Trophoblast cell (in vitro differentiated cells and primary cell): ENCODE results near the gene WDR38. TPM values are rescaled to one million over a fixed set of nuclear protein-coding genes. Genes with fewer than 3 reads are reported as not detected.
A peak's percentile ranks its signal among the peaks of the same experiment; 100 is the strongest.

ENCODE experiments used
- DNase-seq, 2 donors: peaks; one replicate each; pipeline ENCODE4 v3.0.0-alpha.2; 2016
- H2AFZ ChIP-seq: 2 replicates; pipeline ENCODE4 v1.6.1; 2013; ENCODE audit warnings: low read length, moderate library complexity, mild to moderate bottlenecking; ENCODE audit not compliant: insufficient read depth, poor library complexity
- H2AK5ac ChIP-seq: 2 replicates; pipeline ENCODE4 v1.6.1; 2013; ENCODE audit warnings: mild to moderate bottlenecking, low read length
- H2BK120ac ChIP-seq: 2 replicates; pipeline ENCODE4 v1.6.1; 2013; ENCODE audit warnings: low read length, mild to moderate bottlenecking, moderate library complexity; ENCODE audit not compliant: insufficient read depth, poor library complexity
- H2BK12ac ChIP-seq: 2 replicates; pipeline ENCODE4 v1.6.1; 2013; ENCODE audit warnings: mild to moderate bottlenecking, low read length, moderate library complexity
- H2BK5ac ChIP-seq: 2 replicates; pipeline ENCODE4 v1.6.1; 2013; ENCODE audit warnings: low read length, low read depth, moderate library complexity, mild to moderate bottlenecking; ENCODE audit not compliant: poor library complexity
- H3K14ac ChIP-seq: 2 replicates; pipeline ENCODE4 v1.6.1; 2013; ENCODE audit warnings: mild to moderate bottlenecking, low read length
- H3K18ac ChIP-seq: 2 replicates; pipeline ENCODE4 v1.6.1; 2013; ENCODE audit warnings: mild to moderate bottlenecking, low read length
- H3K23ac ChIP-seq: 2 replicates; pipeline ENCODE4 v1.6.1; 2013; ENCODE audit warnings: low read length
- H3K27ac ChIP-seq: 2 replicates; pipeline ENCODE4 v1.5.1; 2013; ENCODE audit warnings: low read depth, mild to moderate bottlenecking, inconsistent platforms, low read length, moderate library complexity
- H3K27me3 ChIP-seq: 2 replicates; pipeline ENCODE4 v1.6.1; 2013; ENCODE audit warnings: inconsistent platforms, mild to moderate bottlenecking, low read length, moderate library complexity; ENCODE audit not compliant: insufficient read depth
- H3K36me3 ChIP-seq, 2 experiments: 1 replicate in 1 of 2; 2 replicates in 1 of 2; pipeline ENCODE4 v1.6.1; 2013; ENCODE audit warnings: low read length in 2 of 2, mild to moderate bottlenecking in 2 of 2, moderate library complexity in 1 of 2; ENCODE audit not compliant: insufficient read depth in 2 of 2, control insufficient read depth in 1 of 2
- H3K4ac ChIP-seq: 2 replicates; pipeline ENCODE4 v1.6.1; 2013; ENCODE audit warnings: low read depth, mild to moderate bottlenecking, low read length, moderate library complexity
- H3K4me1 ChIP-seq, 2 experiments: 1 replicate in 1 of 2; 2 replicates in 1 of 2; pipeline ENCODE4 v1.6.1; 2013; ENCODE audit warnings: low read length in 2 of 2, mild to moderate bottlenecking in 2 of 2, moderate library complexity in 1 of 2; ENCODE audit not compliant: insufficient read depth in 2 of 2, control insufficient read depth in 1 of 2
- H3K4me2 ChIP-seq: 2 replicates; pipeline ENCODE4 v1.6.1; 2013; ENCODE audit warnings: inconsistent platforms, mild to moderate bottlenecking, low read length, moderate library complexity
- H3K4me3 ChIP-seq: 2 replicates; pipeline ENCODE4 v1.5.1; 2013; ENCODE audit warnings: mild to moderate bottlenecking, low read depth, low read length, inconsistent platforms
- H3K79me1 ChIP-seq: one replicate; pipeline ENCODE4 v1.6.1; 2013; ENCODE audit warnings: low read length
- H3K79me2 ChIP-seq: 2 replicates; pipeline ENCODE4 v1.6.1; 2013; ENCODE audit warnings: low read length, mild to moderate bottlenecking; ENCODE audit not compliant: control insufficient read depth, insufficient read depth, poor library complexity
- H3K9ac ChIP-seq: 2 replicates; pipeline ENCODE4 v1.6.1; 2013; ENCODE audit warnings: mild to moderate bottlenecking, low read length
- H3K9me3 ChIP-seq: 2 replicates; pipeline ENCODE4 v1.6.1; 2013; ENCODE audit warnings: low read depth, mild to moderate bottlenecking, control low read depth, inconsistent platforms, low read length; ENCODE audit not compliant: insufficient read depth
- H4K12ac ChIP-seq: 2 replicates; pipeline ENCODE4 v1.6.1; 2013; ENCODE audit warnings: low read depth, mild to moderate bottlenecking, low read length, moderate library complexity
- H4K8ac ChIP-seq: 2 replicates; pipeline ENCODE4 v1.6.1; 2013; ENCODE audit warnings: low read depth, mild to moderate bottlenecking, low read length, moderate library complexity
- H4K91ac ChIP-seq: one replicate; pipeline ENCODE4 v1.6.1; 2013; ENCODE audit warnings: low read depth, mild to moderate bottlenecking, low read length, moderate library complexity
- WGBS: extraction: QIAGEN DNeasy Blood & Tissue Kit; methylation state at CpG from one replicate; pipeline ENCODE4 v1.1.7; 2013; ENCODE audit warnings: missing lambda C conversion rate; ENCODE audit not compliant: insufficient read length, insufficient coverage; ENCODE audit errors: extremely low coverage; 5-methylcytosine and 5-hydroxymethylcytosine counted together
- polyA plus RNA-seq: library from polyadenylated mRNA; stranded (reverse); fragments of 200-250 nt; gene quantifications from 2 replicates; pipeline ENCODE4 v1.2.3, GENCODE V29; 2013

WDR38 gene
- polyA plus RNA-seq, result 0.05 and 0.06 TPM in 2 replicates

- no peaks in the 10 kb centered on the region for H3K9me3 ChIP-seq
- peak within 1 kb of the TSS; percentile 91 for H2AFZ ChIP-seq
- H3K27me3 ChIP-seq, result no peaks in the 10 kb centered on the region
- peaks cover 9% of the 10 kb centered on the region for H3K79me2 ChIP-seq
- peak within 1 kb of the TSS; percentile 57 for H3K4me3 ChIP-seq
- H2AK5ac ChIP-seq, result peak within 1 kb of the TSS; percentile 97
- no CpG with 5 or more reads among the region's 51 CpGs for WGBS
- peak within 1 kb of the TSS; percentile 96 for H2BK120ac ChIP-seq
- DNase-seq, result peak; percentile 74 to 86
- no peak within 1 kb of the TSS for H3K23ac ChIP-seq
- peak within 1 kb of the TSS; percentile 46 for H4K12ac ChIP-seq
- H3K4me2 ChIP-seq, result peak within 1 kb of the TSS; percentile 95
- peak within 1 kb of the TSS; percentile 77 for H4K8ac ChIP-seq
- no peak within 1 kb of the TSS for H3K9ac ChIP-seq
- H3K36me3 ChIP-seq, result peaks cover 16 to 19% of the 10 kb centered on the region in 2 experiments
- peak within 1 kb of the TSS; percentile 57 for H3K4ac ChIP-seq
- H3K27ac ChIP-seq, result peak within 1 kb of the TSS; percentile 1
- peaks cover 18 to 19% of the 10 kb centered on the region in 2 experiments for H3K4me1 ChIP-seq
- H3K18ac ChIP-seq, result peak within 1 kb of the TSS; percentile 89
- H3K79me1 ChIP-seq, result peaks cover 26% of the 10 kb centered on the region
- H2BK5ac ChIP-seq, result peak within 1 kb of the TSS; percentile 60
- peak within 1 kb of the TSS; percentile 98 for H4K91ac ChIP-seq
- H3K14ac ChIP-seq, result peak within 1 kb of the TSS; percentile 92
- H2BK12ac ChIP-seq, result peak within 1 kb of the TSS; percentile 81
These were observed at the start of gene WDR38 for GRCh38 chr9:124852829-124853531. Gene WDR38, plus strand, starts transcription at chr9:124853460. Its CDS starts 72 bp downstream, at chr9:124853532.

- no CpG with 5 or more reads among the region's 8 CpGs for WGBS
- Histone ChIP-seq H3K79me2 (peaks cover 5% of the 10 kb centered on the region), H2BK12ac (no peak overlapping the region), H3K4me3 (no peak overlapping the region), H3K14ac (no peak overlapping the region), H4K91ac (no peak overlapping the region), H3K27ac (no peak overlapping the region), H3K27me3 (no peaks in the 10 kb centered on the region), H2BK120ac (no peak overlapping the region), H3K36me3 (peaks cover 42 to 48% of the 10 kb centered on the region in 2 experiments), H3K4me2 (no peak overlapping the region), H3K23ac (no peak overlapping the region), H2BK5ac (no peak overlapping the region), H3K9ac (no peak overlapping the region), H4K12ac (no peak overlapping the region), H3K9me3 (no peaks in the 10 kb centered on the region), H4K8ac (no peak overlapping the region), H3K18ac (no peak overlapping the region), H3K4ac (no peak overlapping the region), H2AK5ac (no peak overlapping the region), H2AFZ (no peak overlapping the region), H3K79me1 (peaks cover 13% of the 10 kb centered on the region), H3K4me1 (peaks cover 10 to 11% of the 10 kb centered on the region in 2 experiments)
- no peak for DNase-seq
These were observed 49.3 kb upstream of the WDR38 start for GRCh38 chr9:124803911-124804310.

- no peak overlapping the region for H2AFZ ChIP-seq
- peak overlapping the region; percentile 14 for H4K91ac ChIP-seq
- no peak overlapping the region for H3K14ac ChIP-seq
- H3K27me3 ChIP-seq, result no peaks in the 10 kb centered on the region
- H4K8ac ChIP-seq, result no peak overlapping the region
- H3K9ac ChIP-seq, result no peak overlapping the region
- DNase-seq, result no peak
- H2BK5ac ChIP-seq, result no peak overlapping the region
- no peak overlapping the region for H2BK120ac ChIP-seq
- WGBS, result no CpG with 5 or more reads among the region's 4 CpGs
- no peak overlapping the region for H2AK5ac ChIP-seq
- peaks cover 3% of the 10 kb centered on the region for H3K9me3 ChIP-seq
- no peak overlapping the region for H3K4me3 ChIP-seq
- H3K27ac ChIP-seq, result no peak overlapping the region
- H3K4me2 ChIP-seq, result no peak overlapping the region
- H2BK12ac ChIP-seq, result no peak overlapping the region
- peaks cover 9% of the 10 kb centered on the region for H3K79me2 ChIP-seq
- peaks cover 19 to 22% of the 10 kb centered on the region in 2 experiments for H3K4me1 ChIP-seq
- no peak overlapping the region for H3K18ac ChIP-seq
- H3K4ac ChIP-seq, result no peak overlapping the region
- H3K23ac ChIP-seq, result no peak overlapping the region
- peaks cover 26% of the 10 kb centered on the region for H3K79me1 ChIP-seq
- peaks cover 37 to 44% of the 10 kb centered on the region in 2 experiments for H3K36me3 ChIP-seq
- H4K12ac ChIP-seq, result no peak overlapping the region
These were observed 48.1 kb upstream of the WDR38 start for GRCh38 chr9:124805186-124805585.

GRCh38 chr9:124808246-124808956 is 44.9 kb upstream of the WDR38 start:
- Histone ChIP-seq H3K9me3 (peaks cover 4% of the 10 kb centered on the region), H3K23ac (no peak overlapping the region), H2AFZ (no peak overlapping the region), H3K9ac (no peak overlapping the region), H4K12ac (peak overlapping the region; percentile 71), H3K4me1 (peaks cover 35 to 46% of the 10 kb centered on the region in 2 experiments), H2AK5ac (peak overlapping the region; percentile 99), H3K14ac (peak overlapping the region; percentile 62), H3K27ac (peak overlapping the region; percentile 86), H3K27me3 (no peaks in the 10 kb centered on the region), H2BK120ac (peak overlapping the region; percentile 69), H3K36me3 (peaks cover 22 to 25% of the 10 kb centered on the region in 2 experiments), H2BK5ac (peak overlapping the region; percentile 67), H3K79me2 (peaks cover 23% of the 10 kb centered on the region), H2BK12ac (peak overlapping the region; percentile 81), H3K4ac (peak overlapping the region; percentile 13), H4K91ac (peak overlapping the region; percentile 91), H3K4me3 (no peak overlapping the region), H4K8ac (peak overlapping the region; percentile 32), H3K18ac (peak overlapping the region; percentile 36), H3K4me2 (no peak overlapping the region), H3K79me1 (peaks cover 51% of the 10 kb centered on the region)
- no CpG with 5 or more reads among the region's 12 CpGs for WGBS
- no peak for DNase-seq
